Suprapubic skin (tissue), 4 donors: ENCODE results near the gene SORT1. TPM values are rescaled to one million over a fixed set of nuclear protein-coding genes. Genes with fewer than 3 reads are reported as not detected.

Experiments used
- DNase-seq, 2 donors: peaks; one replicate each; pipeline ENCODE4 v3.0.0-alpha.2; 2019; ENCODE audit warnings: low spot score in 2 of 2
- H3K27ac ChIP-seq: fragments of 200-600 bp; sonication (generic); one replicate; pipeline ENCODE4 v1.5.1; 2019
- H3K27me3 ChIP-seq: fragments of 200-600 bp; sonication (generic); one replicate; pipeline ENCODE4 v1.5.1; 2019
- H3K36me3 ChIP-seq: fragments of 200-600 bp; sonication (generic); one replicate; pipeline ENCODE4 v1.5.1; 2019
- H3K4me1 ChIP-seq: fragments of 200-600 bp; sonication (generic); one replicate; pipeline ENCODE4 v1.5.1; 2019
- H3K4me3 ChIP-seq: fragments of 200-600 bp; sonication (generic); one replicate; pipeline ENCODE4 v1.5.1; 2019; ENCODE audit warnings: mild to moderate bottlenecking
- H3K9me3 ChIP-seq: fragments of 200-600 bp; sonication (generic); one replicate; pipeline ENCODE4 v1.5.1; 2019
- EP300 ChIP-seq: sonication (generic); formaldehyde crosslinking; IDR thresholded peaks from one replicate; pipeline ENCODE4 v1.6.1; 2017; ENCODE audit warnings: antibody characterized with exemption
- POLR2A ChIP-seq, 2 donors: fragments of 450-650 bp; IDR thresholded peaks; one replicate each; pipeline ENCODE4 v1.6.1; 2017; ENCODE audit warnings: antibody characterized with exemption in 2 of 2, mild to moderate bottlenecking in 2 of 2, moderate library complexity in 2 of 2
- POLR2AphosphoS5 ChIP-seq, 3 donors: sonication (generic); formaldehyde crosslinking; IDR thresholded peaks; one replicate each; pipeline ENCODE4 v1.6.1; 2017; ENCODE audit warnings: antibody characterized with exemption in 3 of 3
- WGBS: methylation state at CpG from one replicate; pipeline ENCODE4 v1.1.5; 2018; 5-methylcytosine and 5-hydroxymethylcytosine counted together
- total RNA-seq, 4 donors: library from RNA; depleted of rRNA; stranded (reverse); fragments of >200 nt; gene quantifications; one replicate each; pipeline ENCODE4 v1.1.0, GENCODE V29; 2016
- TF ChIP-seq, protein P1 (sequence below), 2 donors: fragments of 200-600 bp in 1 of 2; fragments of 450-650 bp in 1 of 2; sonication (generic) in 1 of 2; IDR thresholded peaks; one replicate each; pipeline ENCODE4 v1.5.1; 2016 to 2019; ENCODE audit warnings: antibody characterized with exemption in 2 of 2, mild to moderate bottlenecking in 1 of 2, moderate library complexity in 1 of 2

The SORT1 gene
- total RNA-seq, 4 donors from 2014 or later = 27.8 to 52.7 (median 34.5) TPM

DNA sequence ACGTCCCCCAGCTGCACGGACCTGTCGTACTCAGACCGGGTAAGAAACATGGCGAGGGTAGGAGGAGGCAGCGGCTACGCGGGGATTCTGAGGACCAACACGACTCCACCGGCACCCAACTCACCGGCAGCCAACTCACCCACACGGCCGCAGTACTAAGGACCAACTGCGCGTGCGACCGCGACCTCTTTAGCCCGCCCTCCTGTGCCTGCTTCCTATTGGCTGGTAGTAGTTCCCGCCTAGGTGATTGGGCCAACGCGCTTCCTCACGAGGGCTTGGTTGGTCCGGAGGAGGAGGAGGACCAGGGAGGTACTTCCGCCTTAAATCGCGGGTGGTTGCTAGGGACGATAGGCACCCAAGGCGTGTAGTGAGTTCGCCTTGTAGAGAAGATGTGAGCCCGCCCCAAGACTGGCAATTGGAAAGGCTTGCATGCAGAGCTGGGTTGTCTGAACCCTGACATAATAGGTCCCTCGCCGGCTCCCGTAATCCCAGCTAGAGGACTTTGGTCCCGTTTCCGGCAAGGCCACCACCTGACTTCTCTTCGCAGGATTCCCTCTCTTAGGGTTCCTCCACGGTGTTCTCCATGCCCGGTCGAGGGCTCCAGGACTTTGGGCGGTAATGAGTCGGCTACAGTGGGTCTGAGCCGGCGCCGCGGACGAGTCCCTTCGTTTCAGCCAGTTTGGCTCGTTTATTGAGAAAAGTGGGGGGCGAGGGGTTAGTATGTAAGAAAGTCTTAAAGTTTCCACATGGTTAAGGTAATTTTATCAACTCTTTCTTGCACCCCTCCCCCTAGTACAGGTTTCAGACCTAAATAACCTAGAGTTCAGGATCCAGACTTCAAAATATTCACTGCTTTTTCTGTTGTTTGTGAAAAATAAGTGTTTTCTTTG, 28.8 kb upstream of the SORT1 start, which contains the start of gene PSMA5:
Gene PSMA5, minus strand, starts transcription at position 168 of the 890 bp plus-strand sequence. Its CDS starts 118 bp downstream, at position 50.
- WGBS = under 1% methylated on average over 42 of the region's 50 CpGs
- no peaks in the 10 kb centered on the region for H3K27me3 ChIP-seq
- DNase-seq = peak; percentile 99
- peaks cover 28% of the 10 kb centered on the region for H3K4me1 ChIP-seq
- H3K4me3 ChIP-seq = peak within 1 kb of the TSS; percentile 70
- no peaks in the 10 kb centered on the region for H3K9me3 ChIP-seq
- TF ChIP-seq EP300 (no peak), POLR2A (IDR thresholded peaks at IDR 0.05) (peak in 1 of 2 donors; percentile 71), POLR2AphosphoS5 (IDR thresholded peaks at IDR 0.05) (peak in 2 of 3 donors; percentile 63 to 68)
- no peaks in the 10 kb centered on the region for H3K36me3 ChIP-seq
- H3K27ac ChIP-seq = peak within 1 kb of the TSS; percentile 82

DNA sequence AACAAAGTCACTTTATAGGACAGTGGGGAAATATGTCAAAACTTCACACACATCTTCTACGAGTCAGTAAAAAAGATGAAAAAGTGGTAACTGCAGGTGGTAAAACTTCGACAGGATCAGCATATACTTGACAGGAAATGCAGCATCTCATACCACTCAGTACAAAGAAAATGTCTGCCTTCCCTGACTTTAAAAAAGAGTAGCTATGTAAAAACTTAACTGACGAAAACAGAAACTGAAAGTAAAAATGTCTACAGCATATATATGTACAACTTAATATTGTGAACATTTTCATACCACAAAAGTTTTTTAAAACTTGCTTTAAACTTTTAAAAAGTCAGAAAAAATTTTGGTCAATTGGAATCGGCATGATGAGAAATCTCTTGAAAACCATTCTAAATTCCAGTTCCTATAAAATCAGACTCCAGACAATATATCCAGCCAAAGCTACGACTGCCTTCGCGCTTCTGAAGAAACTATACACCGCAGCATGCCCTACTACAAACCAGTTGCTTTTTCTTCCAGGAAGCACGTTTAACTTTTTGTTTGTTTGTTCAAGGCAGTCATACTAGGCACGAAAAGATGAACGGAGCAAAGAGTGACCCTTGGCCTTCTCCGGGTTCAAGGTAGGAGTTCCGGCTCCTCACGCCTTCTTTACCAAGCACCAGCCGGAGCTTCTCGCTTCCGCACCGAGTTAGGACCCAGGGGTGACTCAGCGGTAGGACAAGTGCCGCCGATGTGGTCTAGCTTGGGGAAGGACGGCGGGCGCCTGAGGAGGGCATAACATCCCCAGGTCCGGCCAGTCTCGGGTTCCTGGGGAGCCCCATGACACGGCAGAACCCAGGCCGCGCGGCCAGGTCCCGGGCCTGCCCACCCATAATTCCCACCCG, 27.9 kb upstream of the SORT1 start:
- WGBS = under 1% methylated on average over 32 of the region's 32 CpGs
- DNase-seq = no peak

DNA sequence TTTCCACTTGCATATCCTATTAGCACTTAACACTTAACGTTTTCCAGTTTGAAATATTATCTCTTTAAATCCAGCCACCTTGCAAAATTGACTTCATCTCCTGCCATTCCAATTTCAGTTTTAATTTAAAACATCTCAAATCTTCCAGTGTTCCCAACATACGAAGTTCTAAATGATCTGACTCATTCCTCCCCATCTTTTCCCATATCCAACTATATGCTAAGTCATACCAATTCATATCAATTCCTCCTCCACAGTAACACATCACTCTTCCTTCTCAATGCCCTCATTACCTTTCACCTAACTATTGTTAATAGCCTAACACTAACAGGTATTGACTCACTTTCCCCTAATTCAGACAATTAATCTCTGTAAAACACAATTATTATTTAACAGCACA, 25.8 kb upstream of the SORT1 start:
- Histone ChIP-seq H3K27me3 (no peaks in the 10 kb centered on the region), H3K9me3 (no peaks in the 10 kb centered on the region), H3K27ac (no peak overlapping the region), H3K4me3 (no peak overlapping the region), H3K36me3 (peaks cover 25% of the 10 kb centered on the region), H3K4me1 (peaks cover 28% of the 10 kb centered on the region)
- TF ChIP-seq POLR2A (IDR thresholded peaks at IDR 0.05) (no peak), POLR2AphosphoS5 (IDR thresholded peaks at IDR 0.05) (no peak), EP300 (no peak)
- TF ChIP-seq, protein P1, sequence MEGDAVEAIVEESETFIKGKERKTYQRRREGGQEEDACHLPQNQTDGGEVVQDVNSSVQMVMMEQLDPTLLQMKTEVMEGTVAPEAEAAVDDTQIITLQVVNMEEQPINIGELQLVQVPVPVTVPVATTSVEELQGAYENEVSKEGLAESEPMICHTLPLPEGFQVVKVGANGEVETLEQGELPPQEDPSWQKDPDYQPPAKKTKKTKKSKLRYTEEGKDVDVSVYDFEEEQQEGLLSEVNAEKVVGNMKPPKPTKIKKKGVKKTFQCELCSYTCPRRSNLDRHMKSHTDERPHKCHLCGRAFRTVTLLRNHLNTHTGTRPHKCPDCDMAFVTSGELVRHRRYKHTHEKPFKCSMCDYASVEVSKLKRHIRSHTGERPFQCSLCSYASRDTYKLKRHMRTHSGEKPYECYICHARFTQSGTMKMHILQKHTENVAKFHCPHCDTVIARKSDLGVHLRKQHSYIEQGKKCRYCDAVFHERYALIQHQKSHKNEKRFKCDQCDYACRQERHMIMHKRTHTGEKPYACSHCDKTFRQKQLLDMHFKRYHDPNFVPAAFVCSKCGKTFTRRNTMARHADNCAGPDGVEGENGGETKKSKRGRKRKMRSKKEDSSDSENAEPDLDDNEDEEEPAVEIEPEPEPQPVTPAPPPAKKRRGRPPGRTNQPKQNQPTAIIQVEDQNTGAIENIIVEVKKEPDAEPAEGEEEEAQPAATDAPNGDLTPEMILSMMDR (IDR thresholded peaks at IDR 0.05) = no peak
- WGBS = 60% methylated on average over 2 of the region's 2 CpGs
- no peak for DNase-seq

More for the DNA sequence above, 27.9 kb upstream of the SORT1 start:
- Histone ChIP-seq H3K27ac (peak overlapping the region; percentile 82), H3K4me3 (peak overlapping the region; percentile 70), H3K36me3 (peaks cover 3% of the 10 kb centered on the region), H3K4me1 (peaks cover 28% of the 10 kb centered on the region), H3K9me3 (no peaks in the 10 kb centered on the region), H3K27me3 (no peaks in the 10 kb centered on the region)
- no peak for TF ChIP-seq POLR2AphosphoS5 (IDR thresholded peaks at IDR 0.05)
- TF ChIP-seq, protein P1 (IDR thresholded peaks at IDR 0.05) = no peak
- TF ChIP-seq EP300 = no peak
- TF ChIP-seq POLR2A (IDR thresholded peaks at IDR 0.05) = no peak

DNA sequence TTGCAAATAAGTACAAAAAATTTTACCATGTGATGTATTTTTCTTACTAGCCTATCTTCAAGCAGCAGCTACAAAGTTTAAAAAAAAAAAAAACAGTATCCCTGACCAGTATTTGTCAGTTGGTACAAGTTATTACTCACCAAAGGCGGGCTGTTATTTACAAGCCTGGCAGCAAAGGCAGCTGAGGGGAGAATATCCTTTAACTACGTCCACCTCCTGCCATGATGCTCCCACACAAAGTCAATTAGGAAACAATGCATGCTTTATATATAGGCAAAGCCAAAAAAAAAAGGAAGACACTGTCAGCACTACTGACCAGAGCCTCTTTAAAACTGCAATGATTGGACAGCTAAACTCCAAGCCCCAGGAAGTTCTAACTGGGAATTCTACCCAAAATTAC, 14.8 kb upstream of the SORT1 start:
- 70% methylated on average over 2 of the region's 2 CpGs for WGBS
- TF ChIP-seq, protein P1 (IDR thresholded peaks at IDR 0.05) = no peak
- TF ChIP-seq EP300 (no peak), POLR2A (IDR thresholded peaks at IDR 0.05) (no peak), POLR2AphosphoS5 (IDR thresholded peaks at IDR 0.05) (no peak)
- H3K36me3 ChIP-seq = peaks cover 85% of the 10 kb centered on the region

DNA sequence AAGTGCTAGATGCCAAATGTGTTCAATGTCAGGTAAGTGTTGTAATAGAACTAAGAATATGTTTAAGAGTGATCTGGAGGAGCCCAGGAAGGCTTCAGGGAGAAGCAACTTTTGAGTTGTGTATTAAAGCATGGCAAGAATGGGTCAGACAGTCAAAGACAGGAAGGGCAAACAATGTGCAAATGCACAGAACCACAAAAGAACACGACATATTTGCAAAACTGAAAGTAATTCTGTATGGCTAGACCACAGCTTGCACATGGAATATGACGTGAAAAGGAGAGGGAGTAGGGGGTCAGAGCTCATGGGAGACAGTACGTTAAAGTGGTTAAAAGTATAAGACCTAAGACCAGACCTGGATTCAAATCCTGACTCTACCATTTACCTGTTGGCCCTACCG, 7.1 kb upstream of the SORT1 start:
- Histone ChIP-seq H3K9me3 (no peaks in the 10 kb centered on the region), H3K27ac (no peak overlapping the region), H3K4me3 (no peak overlapping the region), H3K36me3 (peaks cover 85% of the 10 kb centered on the region), H3K27me3 (no peaks in the 10 kb centered on the region), H3K4me1 (no peaks in the 10 kb centered on the region)
- TF ChIP-seq EP300 (no peak), POLR2AphosphoS5 (IDR thresholded peaks at IDR 0.05) (no peak), POLR2A (IDR thresholded peaks at IDR 0.05) (no peak)
- TF ChIP-seq, protein P1 (IDR thresholded peaks at IDR 0.05) = no peak
- DNase-seq = no peak
- 86% methylated on average over 4 of the region's 4 CpGs for WGBS

More for the DNA sequence above, 14.8 kb upstream of the SORT1 start:
- H3K27ac ChIP-seq = no peak overlapping the region
- H3K4me3 ChIP-seq = no peak overlapping the region
- no peak for DNase-seq
- H3K4me1 ChIP-seq = no peaks in the 10 kb centered on the region
- H3K9me3 ChIP-seq = no peaks in the 10 kb centered on the region
- H3K27me3 ChIP-seq = no peaks in the 10 kb centered on the region
